T-helper 2 cell treated with Interferon-gamma antibody and Interleukin-4, amounts not matched to agents 5 μg/mL and 100 μg/mL, for 36 hours (primary cell): ENCODE data around the gene STAP1.
A peak's percentile ranks its signal among the peaks of the same experiment; 100 is the strongest.
"Not testable (repeated sequence)": the region's sequence is repeated elsewhere in the genome, so short reads cannot be mapped to it uniquely, and the experiment has no call there.

Source experiments
- DNase-seq: peaks from one replicate; pipeline ENCODE4 v3.0.0; 2021; ENCODE audit warnings: low spot score
- H3K27ac Mint-ChIP-seq: one replicate; pipeline ENCODE4 v1.8.0; 2021; ENCODE audit warnings: mild to moderate bottlenecking, mixed read lengths
- H3K27me3 Mint-ChIP-seq: one replicate; pipeline ENCODE4 v1.8.0; 2021; ENCODE audit warnings: low read depth, mixed read lengths
- H3K36me3 Mint-ChIP-seq: one replicate; pipeline ENCODE4 v1.8.0; 2021; ENCODE audit warnings: low read depth, mixed read lengths
- H3K4me1 Mint-ChIP-seq: one replicate; pipeline ENCODE4 v1.8.0; 2021; ENCODE audit warnings: low read depth, mixed read lengths
- H3K4me3 Mint-ChIP-seq: one replicate; pipeline ENCODE4 v1.8.0; 2022; ENCODE audit warnings: mild to moderate bottlenecking, moderate library complexity, mixed read lengths
- H3K9me3 Mint-ChIP-seq: one replicate; pipeline ENCODE4 v1.8.0; 2021; ENCODE audit warnings: mixed read lengths

STAP1 gene

DNA sequence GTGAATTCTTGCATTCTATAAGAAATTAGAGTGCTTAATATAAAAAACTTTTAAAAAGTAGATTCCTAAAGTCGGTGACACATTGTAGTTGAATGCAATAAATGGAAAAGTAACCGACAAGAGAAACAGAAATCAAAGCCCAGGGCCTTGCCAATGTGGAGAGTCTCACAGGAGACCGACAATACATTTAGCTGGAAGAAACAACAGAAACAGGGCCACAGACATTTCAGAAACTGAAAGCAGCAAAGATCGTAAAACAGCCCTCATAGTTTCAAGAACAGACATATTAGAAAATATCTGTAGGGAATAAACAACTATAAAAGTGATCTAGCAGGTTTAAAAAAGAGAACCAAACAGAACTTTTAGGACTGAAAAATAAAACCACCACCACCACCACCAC is 49.5 kb downstream of the STAP1 start:
- H3K4me3 Mint-ChIP-seq: peak overlapping the region; percentile 31
- peaks cover 10% of the 10 kb centered on the region for H3K9me3 Mint-ChIP-seq
- peak overlapping the region; percentile 59 for H3K27ac Mint-ChIP-seq
- no peaks in the 10 kb centered on the region for H3K27me3 Mint-ChIP-seq
- H3K36me3 Mint-ChIP-seq: peaks cover 63% of the 10 kb centered on the region
- peaks cover 4% of the 10 kb centered on the region for H3K4me1 Mint-ChIP-seq
- DNase-seq: no peak

DNA sequence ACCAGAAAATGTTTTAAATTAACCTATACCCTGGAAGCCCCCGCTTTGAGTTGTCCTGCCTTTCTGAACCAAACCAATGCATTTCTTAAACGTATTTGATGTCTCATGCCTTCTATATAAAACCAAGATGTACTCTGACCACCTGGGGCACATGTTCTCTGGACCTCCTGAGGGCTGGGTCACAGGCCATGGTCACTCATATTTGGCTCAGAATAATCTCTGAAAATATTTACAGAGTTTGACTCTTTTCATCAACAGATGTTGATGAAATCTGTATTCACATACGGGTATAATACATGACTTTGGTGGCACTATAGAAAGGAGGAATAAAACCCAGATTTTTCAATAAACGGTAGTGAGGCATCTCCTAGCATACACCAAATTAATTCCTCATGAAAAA is 55.7 kb downstream of the STAP1 start:
- peaks cover 62% of the 10 kb centered on the region for H3K36me3 Mint-ChIP-seq
- DNase-seq: no peak
- H3K4me1 Mint-ChIP-seq: no peaks in the 10 kb centered on the region
- no peak overlapping the region for H3K4me3 Mint-ChIP-seq
- H3K9me3 Mint-ChIP-seq: peaks cover 10% of the 10 kb centered on the region
- H3K27ac Mint-ChIP-seq: no peak overlapping the region
- no peaks in the 10 kb centered on the region for H3K27me3 Mint-ChIP-seq

DNA sequence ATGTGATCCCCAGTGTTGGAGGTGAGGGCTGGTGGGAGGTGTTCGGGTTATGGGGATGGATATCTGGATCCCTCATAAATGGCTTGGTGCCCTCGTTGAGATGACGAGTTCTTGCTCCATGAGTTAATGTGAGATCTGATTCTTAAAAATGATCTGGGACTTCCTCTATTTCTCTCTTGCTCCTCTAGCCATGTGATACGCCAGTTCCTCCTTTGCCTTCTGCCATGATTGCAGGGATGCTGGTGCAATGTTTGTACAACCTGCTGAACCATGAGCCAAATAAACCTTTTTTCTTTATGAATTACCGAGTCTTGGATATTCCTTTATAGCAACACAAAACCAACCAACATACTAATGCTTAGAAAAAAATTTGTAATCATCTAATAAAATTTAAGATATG is 56.6 kb downstream of the STAP1 start:
- Mint-ChIP-seq H3K27me3 (no peaks in the 10 kb centered on the region), H3K27ac (no peak overlapping the region), H3K4me3 (no peak overlapping the region), H3K36me3 (peaks cover 58% of the 10 kb centered on the region), H3K9me3 (peaks cover 6% of the 10 kb centered on the region), H3K4me1 (no peaks in the 10 kb centered on the region)
- no peak for DNase-seq

DNA sequence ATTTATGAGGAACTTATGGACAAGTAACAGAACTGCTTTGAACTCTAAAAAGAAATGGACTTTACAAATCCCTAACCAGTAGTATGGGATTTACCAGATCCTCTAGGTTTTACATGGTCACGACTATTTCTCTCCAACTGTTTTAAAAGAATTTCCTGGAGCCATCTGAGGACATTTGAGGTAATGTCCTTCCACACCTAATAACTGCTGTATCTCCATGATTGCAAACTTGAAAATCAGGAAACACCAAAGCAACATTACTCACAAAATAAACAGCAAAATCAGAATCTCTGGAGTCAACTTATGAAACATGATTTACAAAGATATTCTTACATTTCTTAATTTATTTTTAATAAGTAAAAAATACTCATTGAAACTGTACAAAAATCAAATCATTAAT is 58.0 kb downstream of the STAP1 start:
- peaks cover 63% of the 10 kb centered on the region for H3K36me3 Mint-ChIP-seq
- H3K4me3 Mint-ChIP-seq: no peak overlapping the region
- DNase-seq: no peak
- H3K27ac Mint-ChIP-seq: no peak overlapping the region
- no peaks in the 10 kb centered on the region for H3K4me1 Mint-ChIP-seq
- H3K27me3 Mint-ChIP-seq: no peaks in the 10 kb centered on the region
- no peaks in the 10 kb centered on the region for H3K9me3 Mint-ChIP-seq

DNA sequence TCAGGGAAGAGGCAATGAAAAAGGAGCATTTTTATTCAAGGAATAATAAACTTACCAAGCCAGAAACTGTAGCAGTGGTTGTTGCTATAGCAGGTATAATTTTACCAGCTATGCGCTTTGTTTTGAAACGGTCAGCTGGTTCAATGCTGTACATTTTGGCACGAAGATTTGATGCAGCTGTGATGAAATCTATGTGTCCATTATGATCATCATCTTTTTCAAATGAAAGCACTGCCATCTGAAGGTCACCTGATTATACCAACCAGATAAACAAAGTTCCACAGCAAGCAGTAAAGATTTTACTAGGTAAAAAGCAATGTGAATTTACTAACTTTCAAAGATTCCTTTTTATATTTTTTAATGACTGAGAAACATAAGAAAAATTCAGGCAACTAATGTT is 66.4 kb downstream of the STAP1 start:
- Mint-ChIP-seq H3K4me3 (no peak overlapping the region), H3K36me3 (peaks cover 47% of the 10 kb centered on the region), H3K27ac (no peak overlapping the region), H3K4me1 (peaks cover 4% of the 10 kb centered on the region), H3K9me3 (no peaks in the 10 kb centered on the region), H3K27me3 (no peaks in the 10 kb centered on the region)
- no peak for DNase-seq

DNA sequence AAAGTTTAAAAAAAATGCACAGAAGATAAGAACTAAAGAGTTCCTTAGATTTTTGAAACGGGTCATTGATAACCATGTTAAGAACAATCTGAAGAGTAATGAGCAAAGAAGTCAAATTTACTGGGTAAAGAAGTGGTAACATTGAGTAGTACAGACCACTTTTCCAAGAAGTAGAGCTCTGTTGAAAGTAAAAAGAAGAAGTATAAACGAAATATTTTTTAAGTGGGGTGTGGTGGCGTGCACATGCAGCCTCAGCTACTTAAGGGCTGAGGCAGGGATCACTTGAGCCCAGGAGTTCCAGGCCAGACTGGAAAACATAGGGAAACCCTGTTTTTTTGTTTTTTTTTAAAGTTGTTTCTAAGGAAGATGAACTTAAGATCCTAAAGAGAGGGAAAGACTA is 74.0 kb downstream of the STAP1 start:
- peaks cover 54% of the 10 kb centered on the region for H3K36me3 Mint-ChIP-seq
- peaks cover 19% of the 10 kb centered on the region for H3K4me1 Mint-ChIP-seq
- H3K9me3 Mint-ChIP-seq: no peaks in the 10 kb centered on the region
- H3K4me3 Mint-ChIP-seq: peak overlapping the region; percentile 92
- DNase-seq: no peak
- H3K27me3 Mint-ChIP-seq: no peaks in the 10 kb centered on the region
- H3K27ac Mint-ChIP-seq: peak overlapping the region; percentile 89

DNA sequence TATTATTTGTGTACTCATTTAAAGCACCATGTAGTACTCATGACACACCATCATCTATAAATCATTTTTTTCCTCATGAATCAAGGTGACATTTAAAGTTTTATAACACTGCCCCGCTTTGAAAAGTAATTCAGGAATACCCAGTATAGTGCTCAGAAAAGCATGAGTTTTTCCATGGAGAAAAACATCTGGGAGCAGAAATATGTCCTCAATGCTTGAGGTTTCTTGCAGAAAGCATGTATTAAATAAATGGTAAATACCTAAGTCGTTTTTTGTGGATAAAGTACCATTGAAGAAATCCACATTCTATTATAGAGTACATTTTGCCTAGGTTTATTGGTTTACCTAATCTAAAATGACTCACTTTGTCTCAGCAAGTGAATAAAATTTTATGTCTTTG is 76.2 kb downstream of the STAP1 start:
- Mint-ChIP-seq H3K27ac (no peak overlapping the region), H3K9me3 (no peaks in the 10 kb centered on the region), H3K4me1 (peaks cover 18% of the 10 kb centered on the region), H3K36me3 (peaks cover 55% of the 10 kb centered on the region), H3K4me3 (peak overlapping the region; percentile 92), H3K27me3 (no peaks in the 10 kb centered on the region)
- DNase-seq: no peak

DNA sequence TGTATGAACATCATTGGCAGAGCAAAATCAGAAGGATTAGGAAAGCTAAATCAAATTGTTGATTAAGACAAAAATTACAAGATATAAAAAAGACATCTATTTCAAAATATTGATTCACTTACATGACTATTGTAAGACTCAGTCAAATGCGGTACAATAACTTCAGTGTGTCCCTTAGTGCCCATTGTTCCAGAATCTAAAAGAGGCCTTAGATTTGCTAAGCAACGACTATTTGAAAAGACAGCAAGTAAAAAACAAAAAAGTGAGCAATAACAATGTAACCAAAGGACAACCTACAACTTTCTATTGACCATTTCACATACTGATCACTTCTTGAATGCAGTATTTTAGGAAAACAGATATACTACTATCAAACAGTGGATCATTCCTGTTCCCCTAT is 76.8 kb downstream of the STAP1 start:
- Mint-ChIP-seq H3K36me3 (peaks cover 58% of the 10 kb centered on the region), H3K27me3 (no peaks in the 10 kb centered on the region), H3K9me3 (no peaks in the 10 kb centered on the region), H3K4me1 (peaks cover 19% of the 10 kb centered on the region), H3K27ac (no peak overlapping the region), H3K4me3 (no peak overlapping the region)
- no peak for DNase-seq

DNA sequence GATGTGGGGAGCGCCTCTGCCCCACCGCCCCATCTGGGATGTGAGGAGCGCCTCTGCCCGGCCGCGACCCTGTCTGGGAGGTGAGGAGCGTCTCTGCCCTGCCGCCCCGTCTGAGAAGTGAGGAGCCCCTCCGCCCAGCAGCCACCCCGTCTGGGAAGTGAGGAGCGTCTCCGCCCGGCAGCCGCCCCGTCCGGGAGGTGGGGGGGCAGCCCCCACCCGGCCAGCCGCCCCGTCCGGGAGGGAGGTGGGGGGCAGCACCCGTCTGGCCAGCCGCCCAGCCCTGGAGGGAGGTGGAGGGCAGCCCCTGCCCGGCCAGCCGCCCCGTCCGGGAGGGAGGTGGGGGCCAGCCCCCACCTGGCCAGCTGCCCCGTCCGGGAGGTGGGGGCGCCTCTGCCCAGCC is 78.5 kb downstream of the STAP1 start:
- H3K9me3 Mint-ChIP-seq, H3K4me3 Mint-ChIP-seq, DNase-seq, H3K27me3 Mint-ChIP-seq, H3K27ac Mint-ChIP-seq: not testable (repeated sequence)
- Mint-ChIP-seq H3K4me1 (peaks cover 22% of the 10 kb centered on the region), H3K36me3 (peaks cover 52% of the 10 kb centered on the region)

DNA sequence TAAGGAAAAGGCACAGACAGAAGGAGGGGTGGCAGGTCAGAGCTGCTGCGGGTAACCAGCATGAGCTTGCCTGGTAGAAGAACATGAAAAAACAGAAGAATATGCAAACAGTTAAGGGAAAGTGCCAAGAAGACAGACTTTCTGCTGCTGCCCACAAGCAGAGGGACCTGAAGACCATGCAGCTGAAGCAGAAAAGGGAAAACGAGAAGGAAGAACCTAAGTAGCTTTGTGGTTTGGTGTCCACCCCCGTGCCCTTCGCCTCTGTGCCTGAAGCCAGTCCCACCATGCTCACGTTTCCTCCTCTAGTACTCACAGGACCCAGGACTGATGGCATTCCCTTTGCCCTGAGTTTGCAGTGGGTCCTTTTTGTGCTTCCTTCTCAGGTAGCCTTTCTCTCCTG is 79.6 kb downstream of the STAP1 start:
- Mint-ChIP-seq H3K4me1 (peaks cover 25% of the 10 kb centered on the region), H3K36me3 (peaks cover 50% of the 10 kb centered on the region), H3K27ac (peak overlapping the region; percentile 28), H3K27me3 (no peaks in the 10 kb centered on the region), H3K4me3 (no peak overlapping the region), H3K9me3 (no peaks in the 10 kb centered on the region)
- DNase-seq: no peak

DNA sequence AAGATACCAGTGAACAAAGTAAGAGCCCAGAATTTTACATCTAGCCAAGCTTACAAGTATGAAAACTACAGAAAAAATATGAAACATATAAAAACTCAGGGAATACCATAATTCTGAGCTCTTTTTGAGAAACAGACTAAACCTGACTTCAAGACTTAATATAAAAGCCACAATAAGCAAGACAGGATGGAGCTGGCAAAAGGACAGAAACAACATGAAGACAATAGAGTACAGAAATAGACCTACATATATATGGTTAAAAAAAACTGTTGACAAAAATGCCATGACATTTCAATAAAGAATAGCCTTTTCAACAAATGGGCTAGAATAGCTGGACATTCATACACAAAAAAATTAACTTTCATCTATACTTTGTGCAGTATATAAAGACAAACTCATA is 93.0 kb downstream of the STAP1 start:
- no peak for DNase-seq
- peaks cover 25% of the 10 kb centered on the region for H3K9me3 Mint-ChIP-seq

More for the DNA sequence above, 93.0 kb downstream of the STAP1 start:
- H3K4me3 Mint-ChIP-seq: no peak overlapping the region
- peaks cover 65% of the 10 kb centered on the region for H3K36me3 Mint-ChIP-seq
- no peak overlapping the region for H3K27ac Mint-ChIP-seq
- H3K4me1 Mint-ChIP-seq: peaks cover 2% of the 10 kb centered on the region
- H3K27me3 Mint-ChIP-seq: no peaks in the 10 kb centered on the region
